BLaER1 treated with 17β-estradiol and CSF1 and Interleukin-3, amounts not matched to agents 10 nM and 100 nM (cell line): ENCODE data around the gene PRKCE.
A peak's percentile ranks its signal among the peaks of the same experiment; 100 is the strongest.

ENCODE experiments used
- H3K27ac ChIP-seq, 11 experiments: shearing (Covaris generic); formaldehyde crosslinking; 2 replicates each; pipeline ENCODE4 v1.8.1; 2022
- H3K27me3 ChIP-seq, 11 experiments: shearing (Covaris generic); formaldehyde crosslinking; 2 replicates each; pipeline ENCODE4 v1.8.1; 2022
- H3K36me3 ChIP-seq, 11 experiments: shearing (Covaris generic); formaldehyde crosslinking; 2 replicates each; pipeline ENCODE4 v1.8.1; 2022
- H3K4me1 ChIP-seq, 10 experiments: shearing (Covaris generic); formaldehyde crosslinking; 2 replicates each; pipeline ENCODE4 v1.8.1; 2022
- H3K4me2 ChIP-seq, 11 experiments: shearing (Covaris generic); formaldehyde crosslinking; 2 replicates each; pipeline ENCODE4 v1.8.1; 2022
- H3K4me3 ChIP-seq, 10 experiments: shearing (Covaris generic); formaldehyde crosslinking; 2 replicates each; pipeline ENCODE4 v1.8.1; 2022
- H3K9ac ChIP-seq, 11 experiments: shearing (Covaris generic); formaldehyde crosslinking; 2 replicates each; pipeline ENCODE4 v1.8.1; 2022
- H3K9me3 ChIP-seq, 11 experiments: shearing (Covaris generic); formaldehyde crosslinking; replicated peaks in 1 of 11; 2 replicates each; pipeline ENCODE4 v1.8.1; 2022
- H4K20me1 ChIP-seq, 11 experiments: shearing (Covaris generic); formaldehyde crosslinking; 2 replicates each; pipeline ENCODE4 v1.8.1; 2022
- Cebpa-rat ChIP-seq, 11 experiments: shearing (Covaris generic); IDR thresholded peaks; 2 replicates each; pipeline ENCODE4 v1.8.1; 2022

Gene PRKCE

DNA sequence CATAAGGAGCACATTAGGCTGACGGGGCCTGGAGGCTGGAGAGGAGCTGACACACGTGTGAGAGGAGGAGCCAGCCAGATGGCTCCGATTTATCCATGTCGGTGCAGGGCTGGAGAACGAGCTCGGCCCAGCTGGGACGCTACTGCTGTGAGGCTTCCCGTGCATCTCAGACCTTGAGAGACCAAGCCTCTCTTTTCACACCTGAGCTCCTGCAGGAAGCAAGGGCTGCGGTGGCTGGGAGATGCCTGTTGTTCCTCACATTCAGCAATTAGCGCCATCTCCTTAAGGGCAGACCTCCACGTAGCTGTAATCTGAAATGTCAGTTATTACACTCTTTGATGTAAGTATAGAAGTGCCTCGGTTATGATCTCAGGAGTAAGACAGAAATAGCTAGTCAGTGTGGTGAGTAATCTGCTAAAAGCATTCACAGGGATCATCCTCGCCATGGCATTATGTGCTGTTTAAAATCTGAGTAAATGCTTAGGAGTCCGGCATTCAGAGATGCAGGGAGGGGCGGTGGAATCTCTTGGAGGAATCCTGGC lies 107.9 kb downstream of the PRKCE start:
- Histone ChIP-seq H3K36me3 (peaks cover 0 to 54% (median 22%) of the 10 kb centered on the region in 11 experiments; a peak in 13 of 22 replicates), H3K9ac (peak overlapping the region in 6 of 11 experiments; percentile 8 to 51 (median 24); a peak in 7 of 22 replicates), H3K27ac (peak overlapping the region in 5 of 11 experiments; percentile 0 to 48 (median 19); a peak in 8 of 22 replicates), H3K4me3 (no peak overlapping the region), H3K4me2 (peak overlapping the region; percentile 33 to 80 (median 62)), H4K20me1 (peaks cover 0 to 94% (median 57%) of the 10 kb centered on the region in 11 experiments; a peak in 16 of 22 replicates), H3K9me3 (peaks cover 0 to 17% (median 0%) of the 10 kb centered on the region in 11 experiments; a peak in 4 of 22 replicates), H3K27me3 (no peaks in the 10 kb centered on the region), H3K4me1 (peaks cover 22 to 80% (median 67%) of the 10 kb centered on the region in 10 experiments; a peak in 19 of 20 replicates)
- TF ChIP-seq Cebpa-rat (IDR thresholded peaks at IDR 0.05), result no peak

DNA sequence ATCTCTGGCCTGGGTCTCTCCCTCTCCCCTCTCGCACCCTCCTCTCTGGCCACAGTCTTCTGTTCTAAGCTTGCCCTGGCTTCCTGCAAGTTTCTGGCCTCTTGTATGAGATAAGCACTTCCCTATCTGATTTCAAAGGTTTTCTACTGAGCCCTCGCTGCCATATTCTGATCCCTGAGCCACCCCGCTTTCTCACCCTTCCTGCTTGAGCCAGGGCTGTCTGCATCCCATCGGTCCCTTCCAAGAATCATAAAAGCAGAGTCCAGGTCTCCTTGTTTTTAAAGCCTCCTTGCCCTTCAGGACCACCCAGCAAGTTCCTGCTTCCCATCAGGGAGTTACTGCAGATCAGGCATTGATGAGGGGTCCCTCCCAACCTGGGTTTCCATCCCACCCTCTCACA lies 110.2 kb downstream of the PRKCE start:
- H3K27ac ChIP-seq, result peak overlapping the region in 2 of 11 experiments; percentile 8 to 27; a peak in 1 of 22 replicates
- peaks cover 0 to 94% (median 47%) of the 10 kb centered on the region in 11 experiments; a peak in 15 of 22 replicates for H4K20me1 ChIP-seq
- no peak for TF ChIP-seq Cebpa-rat (IDR thresholded peaks at IDR 0.05)
- peaks cover 0 to 17% (median 0%) of the 10 kb centered on the region in 11 experiments; a peak in 4 of 22 replicates for H3K9me3 ChIP-seq
- no peaks in the 10 kb centered on the region for H3K27me3 ChIP-seq
- peak overlapping the region in 4 of 11 experiments; percentile 4 to 27 (median 6); a peak in 2 of 22 replicates for H3K4me2 ChIP-seq
- H3K9ac ChIP-seq, result no peak overlapping the region
- peaks cover 0 to 47% (median 16%) of the 10 kb centered on the region in 11 experiments; a peak in 10 of 22 replicates for H3K36me3 ChIP-seq
- H3K4me3 ChIP-seq, result no peak overlapping the region
- H3K4me1 ChIP-seq, result peaks cover 38 to 84% (median 75%) of the 10 kb centered on the region in 10 experiments

DNA sequence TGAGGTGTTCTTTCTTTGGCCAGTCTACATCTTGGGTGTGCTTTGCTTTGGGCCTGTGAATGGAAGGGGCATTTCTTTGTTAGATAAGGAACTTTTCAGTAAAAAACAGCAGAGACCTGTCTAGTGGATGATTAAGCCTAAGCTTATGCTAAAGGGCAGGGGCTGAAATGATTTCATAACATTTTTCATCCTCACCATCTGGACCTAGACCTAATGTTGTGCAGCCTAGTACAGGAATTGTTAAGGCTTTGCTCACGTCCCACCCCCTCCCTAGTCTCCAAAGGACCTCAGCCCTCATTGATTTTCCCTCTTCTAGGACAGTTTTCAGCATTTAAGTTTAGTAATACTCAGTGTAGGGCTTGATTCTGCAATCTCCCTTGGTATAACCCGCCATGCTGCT lies 111.8 kb downstream of the PRKCE start:
- H3K9ac ChIP-seq, result no peak overlapping the region
- no peak for TF ChIP-seq Cebpa-rat (IDR thresholded peaks at IDR 0.05)
- H3K27me3 ChIP-seq, result no peaks in the 10 kb centered on the region
- peak overlapping the region in 8 of 11 experiments; percentile 0 to 86 (median 10); a peak in 5 of 22 replicates for H3K4me2 ChIP-seq
- H3K4me3 ChIP-seq, result no peak overlapping the region
- peaks cover 0 to 94% (median 30%) of the 10 kb centered on the region in 11 experiments; a peak in 15 of 22 replicates for H4K20me1 ChIP-seq
- H3K27ac ChIP-seq, result peak overlapping the region in 4 of 11 experiments; percentile 0 to 23 (median 8); a peak in 3 of 22 replicates
- peaks cover 0 to 17% (median 0%) of the 10 kb centered on the region in 11 experiments; a peak in 4 of 22 replicates for H3K9me3 ChIP-seq
- peaks cover 0 to 47% (median 25%) of the 10 kb centered on the region in 11 experiments; a peak in 10 of 22 replicates for H3K36me3 ChIP-seq
- peaks cover 50 to 89% (median 80%) of the 10 kb centered on the region in 10 experiments for H3K4me1 ChIP-seq

DNA sequence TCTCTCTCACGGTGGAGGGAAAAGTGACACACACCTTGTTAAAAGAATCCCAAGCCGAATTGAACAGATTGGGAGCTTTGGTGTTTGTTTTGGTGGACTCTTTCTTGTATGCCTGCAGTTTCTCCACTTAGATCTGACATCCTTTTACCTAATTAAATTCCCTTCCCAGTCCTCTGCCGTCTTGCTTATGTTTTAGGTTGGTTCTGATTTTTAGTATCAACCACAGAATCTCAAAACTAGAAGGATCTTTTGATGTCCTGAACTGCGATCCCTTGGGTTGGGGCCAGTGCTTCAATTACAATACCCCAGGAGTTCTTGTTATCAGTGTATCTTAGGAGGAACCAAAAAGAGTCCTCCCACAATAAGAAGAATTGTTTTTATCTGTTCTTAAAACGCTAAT lies 112.3 kb downstream of the PRKCE start:
- Histone ChIP-seq H3K4me2 (peak overlapping the region in 9 of 11 experiments; percentile 2 to 88 (median 76); a peak in 7 of 22 replicates), H3K9ac (no peak overlapping the region), H3K36me3 (peaks cover 0 to 49% (median 25%) of the 10 kb centered on the region in 11 experiments; a peak in 10 of 22 replicates), H3K27me3 (no peaks in the 10 kb centered on the region), H4K20me1 (peaks cover 0 to 94% (median 27%) of the 10 kb centered on the region in 11 experiments; a peak in 15 of 22 replicates), H3K4me3 (no peak overlapping the region), H3K9me3 (peaks cover 0 to 17% (median 0%) of the 10 kb centered on the region in 11 experiments; a peak in 4 of 22 replicates), H3K27ac (peak overlapping the region in 4 of 11 experiments; percentile 0 to 23 (median 8); a peak in 2 of 22 replicates), H3K4me1 (peaks cover 55 to 89% (median 80%) of the 10 kb centered on the region in 10 experiments)
- no peak for TF ChIP-seq Cebpa-rat (IDR thresholded peaks at IDR 0.05)

DNA sequence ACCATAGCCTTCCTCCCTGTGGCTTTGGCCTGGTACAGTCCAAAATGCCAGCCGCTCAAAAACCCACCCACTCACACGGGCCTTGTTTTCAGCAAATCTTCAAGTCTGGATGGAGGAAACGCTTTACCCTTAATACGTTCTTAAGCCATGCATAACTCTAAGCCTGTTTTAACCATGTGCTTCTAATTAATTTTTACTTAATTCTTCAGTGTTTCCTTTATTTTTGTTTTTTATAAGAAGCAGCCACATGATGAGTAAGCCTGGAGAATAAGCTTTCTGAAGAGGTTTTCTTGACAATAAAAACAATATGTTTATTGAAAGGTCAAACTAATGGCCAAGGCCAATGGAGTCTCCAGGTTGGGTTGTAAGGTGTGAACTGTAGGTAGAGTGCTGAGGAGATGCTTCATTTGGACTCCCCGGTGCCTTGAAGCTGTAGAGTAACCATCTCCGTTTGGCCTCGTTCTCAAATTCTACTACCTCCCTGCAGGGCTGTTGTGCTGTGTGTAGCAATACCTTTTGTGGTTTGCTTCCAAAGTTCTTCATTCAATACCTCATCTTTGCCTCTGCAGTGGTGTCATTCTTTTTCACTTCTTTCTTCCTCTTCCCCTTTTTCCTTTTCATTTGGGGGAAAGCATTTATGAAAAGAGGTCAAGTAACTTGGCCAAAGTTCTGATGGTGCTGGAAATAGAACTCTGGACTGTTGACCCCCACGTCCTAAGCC lies 113.7 kb downstream of the PRKCE start:
- peak overlapping the region in 1 of 11 experiments; percentile 38; a peak in 2 of 22 replicates for H3K9ac ChIP-seq
- H3K27me3 ChIP-seq, result no peaks in the 10 kb centered on the region
- H4K20me1 ChIP-seq, result peaks cover 0 to 94% (median 27%) of the 10 kb centered on the region in 11 experiments; a peak in 15 of 22 replicates
- peaks cover 0 to 16% (median 0%) of the 10 kb centered on the region in 11 experiments; a peak in 4 of 22 replicates for H3K9me3 ChIP-seq
- H3K4me2 ChIP-seq, result peak overlapping the region; percentile 50 to 92 (median 82)
- peak overlapping the region in 7 of 11 experiments; percentile 38 to 64 (median 57); a peak in 12 of 22 replicates for H3K27ac ChIP-seq
- H3K4me3 ChIP-seq, result no peak overlapping the region
- peak in 4 of 11 experiments; percentile 45 to 53 (median 51); a peak in 4 of 22 replicates for TF ChIP-seq Cebpa-rat (IDR thresholded peaks at IDR 0.05)
- H3K36me3 ChIP-seq, result peaks cover 0 to 53% (median 18%) of the 10 kb centered on the region in 11 experiments; a peak in 10 of 22 replicates
- H3K4me1 ChIP-seq, result peaks cover 60 to 90% (median 81%) of the 10 kb centered on the region in 10 experiments

DNA sequence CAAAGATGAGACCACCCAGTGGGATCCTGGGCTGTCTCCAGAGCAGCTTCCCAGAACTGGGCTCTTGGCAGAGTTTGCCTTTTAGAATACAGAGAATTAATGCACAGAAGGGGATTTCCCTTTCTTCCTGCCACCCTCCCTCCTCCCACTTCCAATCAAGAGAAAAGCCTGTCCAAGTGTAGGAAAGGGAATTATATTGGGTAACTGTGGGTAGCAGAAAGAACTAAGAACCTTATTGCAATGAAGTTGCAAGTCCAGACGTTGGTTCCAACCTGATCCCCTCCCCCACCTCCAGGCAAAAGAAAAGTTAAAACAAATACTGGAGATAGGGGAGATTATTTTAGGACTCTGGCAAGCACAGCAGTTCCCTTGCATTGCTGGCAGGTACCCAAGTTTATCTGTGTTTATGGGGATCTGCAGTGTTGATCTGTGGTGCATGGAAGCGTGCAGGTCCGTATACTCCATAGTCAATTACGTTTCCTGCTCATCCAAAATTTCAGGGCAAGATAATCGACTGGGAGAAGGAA lies 114.3 kb downstream of the PRKCE start:
- peak overlapping the region in 1 of 11 experiments; percentile 38; a peak in 2 of 22 replicates for H3K9ac ChIP-seq
- H3K4me2 ChIP-seq, result peak overlapping the region; percentile 50 to 92 (median 82)
- no peak; a peak in 1 of 22 replicates for TF ChIP-seq Cebpa-rat (IDR thresholded peaks at IDR 0.05)

DNA sequence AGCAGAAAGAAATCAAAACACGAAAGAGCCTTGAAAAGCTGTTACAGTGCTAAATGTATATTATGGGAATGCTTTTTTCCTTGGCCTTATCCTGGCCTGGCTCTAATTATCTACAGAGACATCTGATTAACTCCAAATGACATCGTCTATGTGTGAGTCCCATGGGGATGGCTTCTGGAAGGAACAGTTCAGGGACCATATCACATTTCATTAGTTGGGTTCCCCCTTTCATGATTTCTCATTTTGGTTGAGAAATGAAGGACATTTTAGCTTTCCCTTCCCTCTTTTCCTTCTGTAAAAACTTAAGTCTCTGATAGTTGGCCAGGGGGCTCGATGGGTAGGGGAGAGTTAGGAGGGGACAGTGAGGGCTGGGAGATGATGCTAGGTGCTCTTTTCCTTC lies 116.7 kb downstream of the PRKCE start:
- Histone ChIP-seq H3K36me3 (peaks cover 0 to 54% (median 10%) of the 10 kb centered on the region in 11 experiments; a peak in 7 of 22 replicates), H3K9ac (no peak overlapping the region), H3K4me1 (peaks cover 74 to 100% (median 98%) of the 10 kb centered on the region in 10 experiments), H3K27me3 (no peaks in the 10 kb centered on the region), H3K4me2 (peak overlapping the region; percentile 73 to 92 (median 86)), H3K4me3 (no peak overlapping the region), H3K27ac (peak overlapping the region in 5 of 11 experiments; percentile 4 to 69 (median 39); a peak in 6 of 22 replicates), H3K9me3 (0 out of 22 replicates have a peak, but pooled peaks cover 0 to 3% (median 0%) of the 10 kb centered on the region in 11 experiments), H4K20me1 (peaks cover 0 to 100% (median 58%) of the 10 kb centered on the region in 11 experiments; a peak in 16 of 22 replicates)
- TF ChIP-seq Cebpa-rat (IDR thresholded peaks at IDR 0.05), result no peak

More for the DNA sequence above, 114.3 kb downstream of the PRKCE start:
- H3K27ac ChIP-seq, result peak overlapping the region in 7 of 11 experiments; percentile 38 to 64 (median 57); a peak in 14 of 22 replicates
- peaks cover 0 to 10% (median 0%) of the 10 kb centered on the region in 11 experiments; a peak in 3 of 22 replicates for H3K9me3 ChIP-seq
- H3K27me3 ChIP-seq, result no peaks in the 10 kb centered on the region
- peaks cover 63 to 90% (median 83%) of the 10 kb centered on the region in 10 experiments for H3K4me1 ChIP-seq
- peaks cover 0 to 94% (median 33%) of the 10 kb centered on the region in 11 experiments; a peak in 15 of 22 replicates for H4K20me1 ChIP-seq
- H3K36me3 ChIP-seq, result peaks cover 0 to 48% (median 12%) of the 10 kb centered on the region in 11 experiments; a peak in 9 of 22 replicates
- no peak overlapping the region for H3K4me3 ChIP-seq

DNA sequence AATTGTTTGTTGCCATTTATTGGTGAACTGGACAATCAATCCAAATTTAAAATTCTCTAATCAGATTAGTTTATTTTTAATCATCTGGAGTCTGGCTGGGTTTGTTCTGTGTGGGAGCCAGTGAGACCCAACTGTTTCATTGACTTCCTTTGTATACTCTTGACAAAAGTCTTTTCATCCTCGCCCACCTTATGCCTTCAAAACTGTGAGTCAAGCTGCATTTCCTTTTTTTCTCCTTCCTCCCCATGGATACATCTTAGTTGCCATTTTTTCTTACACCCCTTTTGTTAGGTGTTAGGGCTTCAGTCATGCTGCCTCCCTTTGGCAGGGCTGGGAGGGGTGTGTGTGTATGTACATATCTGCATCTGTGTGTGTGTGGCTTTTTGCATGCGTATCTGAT lies 117.6 kb downstream of the PRKCE start:
- no peak for TF ChIP-seq Cebpa-rat (IDR thresholded peaks at IDR 0.05)
- Histone ChIP-seq H3K4me1 (peaks cover 78 to 100% (median 100%) of the 10 kb centered on the region in 10 experiments), H3K36me3 (peaks cover 0 to 51% (median 16%) of the 10 kb centered on the region in 11 experiments; a peak in 7 of 22 replicates), H3K4me3 (no peak overlapping the region), H3K27ac (peak overlapping the region in 5 of 11 experiments; percentile 7 to 69 (median 54); a peak in 2 of 22 replicates), H4K20me1 (peaks cover 0 to 100% (median 66%) of the 10 kb centered on the region in 11 experiments; a peak in 16 of 22 replicates), H3K9ac (no peak overlapping the region), H3K4me2 (peak overlapping the region; percentile 73 to 92 (median 86)), H3K9me3 (no peaks in the 10 kb centered on the region), H3K27me3 (no peaks in the 10 kb centered on the region)
